Measurements from ENCODE around the gene TRIM17. TPM values are rescaled to one million over a fixed set of nuclear protein-coding genes. Genes with fewer than 3 reads are reported as not detected.
A peak's percentile ranks its signal among the peaks of the same experiment; 100 is the strongest.

TRIM17 gene
- total and polyA plus RNA-seq, 2 experiments from 2014 or later, result 0.86 to 1.1 TPM

GRCh38 chr1:228378090-228378872, 38.4 kb downstream of the TRIM17 start (continued):
- no peak for TF ChIP-seq JUNB (IDR thresholded peaks at IDR 0.05; ENCODE audit: unreplicated experiment)
- no peak for TF ChIP-seq EZH2 (IDR thresholded peaks at IDR 0.05; ENCODE audit: low read depth, unreplicated experiment)
- no peak for TF ChIP-seq EZH2phosphoT487 (IDR thresholded peaks at IDR 0.05; ENCODE audit: unreplicated experiment)
- no peak for TF ChIP-seq NANOG (IDR thresholded peaks at IDR 0.05; ENCODE audit: borderline replicate concordance)
- no peak for TF ChIP-seq ZNF114 (CRISPR knock-in tag; IDR thresholded peaks at IDR 0.05)
- TF ChIP-seq POLR2AphosphoS5 (IDR thresholded peaks at IDR 0.05; ENCODE audit: low read depth), result peak; percentile 54

DNA sequence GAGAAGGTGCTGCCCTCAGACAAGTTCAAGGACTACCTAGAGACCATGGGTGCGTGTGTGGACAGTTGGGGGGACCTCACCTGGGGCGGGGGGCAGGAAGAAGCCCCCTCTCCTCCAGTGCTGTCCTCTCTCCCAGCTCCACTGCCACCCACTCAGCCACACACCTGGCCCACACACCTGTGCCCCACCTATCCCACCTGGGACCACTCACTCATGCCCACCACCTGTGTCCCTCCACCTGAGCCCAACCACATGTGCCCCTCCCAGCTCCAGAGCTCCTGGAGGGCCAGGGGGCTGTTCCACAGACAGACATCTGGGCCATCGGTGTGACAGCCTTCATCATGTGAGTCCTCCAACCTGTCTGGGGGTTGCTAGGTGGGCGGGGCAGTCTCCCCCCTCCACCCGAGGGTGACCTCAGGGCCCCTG, 39.0 kb downstream of the TRIM17 start:
- Histone ChIP-seq H3K27ac (ENCODE audit: low read depth) (no peak overlapping the region), H3K9me2 (ENCODE audit: insufficient read depth) (no peaks in the 10 kb centered on the region), H2AFZ (no peak overlapping the region), H3K4me1 (ENCODE audit: insufficient read depth) (peaks cover 6% of the 10 kb centered on the region; the same call in 1 of the 2 replicates), H3K79me2 (replicated peaks; ENCODE audit: insufficient read depth) (no peaks in the 10 kb centered on the region), H3K27me3 (ENCODE audit: insufficient read depth) (peaks cover 39% of the 10 kb centered on the region), H3K36me3 (ENCODE audit: insufficient read depth) (no peaks in the 10 kb centered on the region), H3K4me2 (peak overlapping the region; percentile 85), H4K20me1 (replicated peaks; ENCODE audit: insufficient read depth) (no peaks in the 10 kb centered on the region), H3F3A (replicated peaks; ENCODE audit: low read depth) (no peaks in the 10 kb centered on the region), H3K4me3 (peak overlapping the region; percentile 89)
- ATAC-seq (no peak), DNase-seq (ENCODE audit: low spot score) (no peak)
- Mint-ChIP-seq H3K4me3 (peak overlapping the region; percentile 93), H3K9me3 (no peaks in the 10 kb centered on the region), H3K27ac (no peak overlapping the region), H3K4me1 (peaks cover 9% of the 10 kb centered on the region; the same call in 1 of the 3 replicates), H3K27me3 (ENCODE audit: insufficient read depth, low read depth, poor library complexity) (peaks cover 22% of the 10 kb centered on the region), H3K36me3 (ENCODE audit: low read depth) (peaks cover 3% of the 10 kb centered on the region; the same call in 1 of the 3 replicates)
- TF ChIP-seq CREB1 (CRISPR knock-in tag; IDR thresholded peaks at IDR 0.05; ENCODE audit: low read depth) (no peak), JUNB (IDR thresholded peaks at IDR 0.05; ENCODE audit: unreplicated experiment) (no peak), ZNF331 (CRISPR knock-in tag; IDR thresholded peaks at IDR 0.05; ENCODE audit: low read depth) (no peak), NANOG (IDR thresholded peaks at IDR 0.05; ENCODE audit: borderline replicate concordance) (no peak), ZNF114 (CRISPR knock-in tag; IDR thresholded peaks at IDR 0.05) (no peak), POLR2AphosphoS5 (IDR thresholded peaks at IDR 0.05; ENCODE audit: low read depth) (no peak), ZNF462 (CRISPR knock-in tag; IDR thresholded peaks at IDR 0.05) (no peak), EZH2phosphoT487 (IDR thresholded peaks at IDR 0.05; ENCODE audit: unreplicated experiment) (no peak), STAT1 (IDR thresholded peaks at IDR 0.05; ENCODE audit: unreplicated experiment) (no peak)
- TF ChIP-seq, protein P1, sequence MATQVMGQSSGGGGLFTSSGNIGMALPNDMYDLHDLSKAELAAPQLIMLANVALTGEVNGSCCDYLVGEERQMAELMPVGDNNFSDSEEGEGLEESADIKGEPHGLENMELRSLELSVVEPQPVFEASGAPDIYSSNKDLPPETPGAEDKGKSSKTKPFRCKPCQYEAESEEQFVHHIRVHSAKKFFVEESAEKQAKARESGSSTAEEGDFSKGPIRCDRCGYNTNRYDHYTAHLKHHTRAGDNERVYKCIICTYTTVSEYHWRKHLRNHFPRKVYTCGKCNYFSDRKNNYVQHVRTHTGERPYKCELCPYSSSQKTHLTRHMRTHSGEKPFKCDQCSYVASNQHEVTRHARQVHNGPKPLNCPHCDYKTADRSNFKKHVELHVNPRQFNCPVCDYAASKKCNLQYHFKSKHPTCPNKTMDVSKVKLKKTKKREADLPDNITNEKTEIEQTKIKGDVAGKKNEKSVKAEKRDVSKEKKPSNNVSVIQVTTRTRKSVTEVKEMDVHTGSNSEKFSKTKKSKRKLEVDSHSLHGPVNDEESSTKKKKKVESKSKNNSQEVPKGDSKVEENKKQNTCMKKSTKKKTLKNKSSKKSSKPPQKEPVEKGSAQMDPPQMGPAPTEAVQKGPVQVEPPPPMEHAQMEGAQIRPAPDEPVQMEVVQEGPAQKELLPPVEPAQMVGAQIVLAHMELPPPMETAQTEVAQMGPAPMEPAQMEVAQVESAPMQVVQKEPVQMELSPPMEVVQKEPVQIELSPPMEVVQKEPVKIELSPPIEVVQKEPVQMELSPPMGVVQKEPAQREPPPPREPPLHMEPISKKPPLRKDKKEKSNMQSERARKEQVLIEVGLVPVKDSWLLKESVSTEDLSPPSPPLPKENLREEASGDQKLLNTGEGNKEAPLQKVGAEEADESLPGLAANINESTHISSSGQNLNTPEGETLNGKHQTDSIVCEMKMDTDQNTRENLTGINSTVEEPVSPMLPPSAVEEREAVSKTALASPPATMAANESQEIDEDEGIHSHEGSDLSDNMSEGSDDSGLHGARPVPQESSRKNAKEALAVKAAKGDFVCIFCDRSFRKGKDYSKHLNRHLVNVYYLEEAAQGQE (IDR thresholded peaks at IDR 0.05; ENCODE audit: unreplicated experiment), result no peak
- TF ChIP-seq, protein P2, sequence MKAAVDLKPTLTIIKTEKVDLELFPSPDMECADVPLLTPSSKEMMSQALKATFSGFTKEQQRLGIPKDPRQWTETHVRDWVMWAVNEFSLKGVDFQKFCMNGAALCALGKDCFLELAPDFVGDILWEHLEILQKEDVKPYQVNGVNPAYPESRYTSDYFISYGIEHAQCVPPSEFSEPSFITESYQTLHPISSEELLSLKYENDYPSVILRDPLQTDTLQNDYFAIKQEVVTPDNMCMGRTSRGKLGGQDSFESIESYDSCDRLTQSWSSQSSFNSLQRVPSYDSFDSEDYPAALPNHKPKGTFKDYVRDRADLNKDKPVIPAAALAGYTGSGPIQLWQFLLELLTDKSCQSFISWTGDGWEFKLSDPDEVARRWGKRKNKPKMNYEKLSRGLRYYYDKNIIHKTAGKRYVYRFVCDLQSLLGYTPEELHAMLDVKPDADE (IDR thresholded peaks at IDR 0.05), result no peak
